Measurements from ENCODE around the gene MBNL3. TPM values are rescaled to one million over a fixed set of nuclear protein-coding genes. Genes with fewer than 3 reads are reported as not detected.

Gene MBNL3
- total and polyA plus RNA-seq, 9 of the 15 experiments (the other 6 are each of a cell fraction or from before 2014, with no cell fraction given), result under 0.01 to 0.25 (median 0.16) TPM

- TF ChIP-seq, protein P1, sequence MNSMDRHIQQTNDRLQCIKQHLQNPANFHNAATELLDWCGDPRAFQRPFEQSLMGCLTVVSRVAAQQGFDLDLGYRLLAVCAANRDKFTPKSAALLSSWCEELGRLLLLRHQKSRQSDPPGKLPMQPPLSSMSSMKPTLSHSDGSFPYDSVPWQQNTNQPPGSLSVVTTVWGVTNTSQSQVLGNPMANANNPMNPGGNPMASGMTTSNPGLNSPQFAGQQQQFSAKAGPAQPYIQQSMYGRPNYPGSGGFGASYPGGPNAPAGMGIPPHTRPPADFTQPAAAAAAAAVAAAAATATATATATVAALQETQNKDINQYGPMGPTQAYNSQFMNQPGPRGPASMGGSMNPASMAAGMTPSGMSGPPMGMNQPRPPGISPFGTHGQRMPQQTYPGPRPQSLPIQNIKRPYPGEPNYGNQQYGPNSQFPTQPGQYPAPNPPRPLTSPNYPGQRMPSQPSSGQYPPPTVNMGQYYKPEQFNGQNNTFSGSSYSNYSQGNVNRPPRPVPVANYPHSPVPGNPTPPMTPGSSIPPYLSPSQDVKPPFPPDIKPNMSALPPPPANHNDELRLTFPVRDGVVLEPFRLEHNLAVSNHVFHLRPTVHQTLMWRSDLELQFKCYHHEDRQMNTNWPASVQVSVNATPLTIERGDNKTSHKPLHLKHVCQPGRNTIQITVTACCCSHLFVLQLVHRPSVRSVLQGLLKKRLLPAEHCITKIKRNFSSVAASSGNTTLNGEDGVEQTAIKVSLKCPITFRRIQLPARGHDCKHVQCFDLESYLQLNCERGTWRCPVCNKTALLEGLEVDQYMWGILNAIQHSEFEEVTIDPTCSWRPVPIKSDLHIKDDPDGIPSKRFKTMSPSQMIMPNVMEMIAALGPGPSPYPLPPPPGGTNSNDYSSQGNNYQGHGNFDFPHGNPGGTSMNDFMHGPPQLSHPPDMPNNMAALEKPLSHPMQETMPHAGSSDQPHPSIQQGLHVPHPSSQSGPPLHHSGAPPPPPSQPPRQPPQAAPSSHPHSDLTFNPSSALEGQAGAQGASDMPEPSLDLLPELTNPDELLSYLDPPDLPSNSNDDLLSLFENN (IDR thresholded peaks at IDR 0.05; ENCODE audit: low read depth in 2 of 2, low read length in 2 of 2), result no peak
- no peak for TF ChIP-seq SIX5 (IDR thresholded peaks at IDR 0.05; ENCODE audit: borderline replicate concordance in 1 of 2, insufficient read depth in 1 of 2, low read depth in 1 of 2, low read length in 2 of 2)
- no peak for TF ChIP-seq CAMTA2 (CRISPR knock-in tag; conservative IDR thresholded peaks at IDR 0.05)
Observed at GRCh38 chrX:132532097-132532496, 43.3 kb upstream of the MBNL3 start (continued).

DNA sequence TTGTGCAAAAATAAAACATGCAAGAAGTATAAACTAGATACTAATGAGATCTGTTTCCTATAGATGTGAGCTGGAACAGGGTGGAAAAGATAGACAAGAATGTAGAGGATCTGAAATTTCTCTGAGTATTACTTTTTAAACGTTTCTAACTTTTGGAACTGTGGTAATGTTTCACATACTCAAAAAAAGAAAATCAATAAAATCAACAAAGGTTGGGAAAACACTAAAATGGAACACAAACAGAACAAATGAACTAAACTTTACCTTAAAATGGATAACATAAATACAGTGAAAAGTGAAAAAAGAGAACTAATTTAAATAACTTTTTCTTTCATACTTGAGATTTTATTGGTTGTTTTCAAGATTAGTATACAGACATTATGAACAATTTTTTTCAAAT is 32.0 kb upstream of the MBNL3 start:
- WGBS (ENCODE audit: insufficient coverage, low coverage, missing lambda C conversion rate), result 0% methylated on average over 1 of the region's 1 CpG
- intact Hi-C loops (cut with micrococcal nuclease), result no loop called here
- BruUV-seq (replicated peaks), result no TSS peak
- no peaks in the 10 kb centered on the region for H3K4me1 ChIP-seq (replicated peaks in 1 of 2; ENCODE audit: control insufficient read depth in 2 of 2, insufficient read depth in 2 of 2, low read length in 2 of 2)
- POLR2A ChIA-PET, result no interaction called here
- no peaks in the 10 kb centered on the region for H3K9me3 ChIP-seq (replicated peaks; ENCODE audit: control insufficient read depth, insufficient read depth, low read depth, low read length)
- H3K36me3 ChIP-seq (ENCODE audit: control insufficient read depth, insufficient read depth, low read length), result no peaks in the 10 kb centered on the region
- ATAC-seq (no peak), DNase-seq (ENCODE audit: extremely low read depth in 1 of 4, low spot score in 3 of 4) (no peak), FAIRE-seq (no peak)
- no peaks in the 10 kb centered on the region for H3K9me1 ChIP-seq (ENCODE audit: control insufficient read depth, insufficient read depth, low read length)
- no peaks in the 10 kb centered on the region for H3K27me3 ChIP-seq (ENCODE audit: control insufficient read depth in 2 of 2, insufficient read depth in 2 of 2, low read length in 2 of 2)
- H3K4me2 ChIP-seq (ENCODE audit: insufficient read depth, low read length), result no peak overlapping the region
- H3K9ac ChIP-seq (ENCODE audit: insufficient read depth in 1 of 2, low read depth in 2 of 2, low read length in 2 of 2), result no peak overlapping the region
- H3K4me3 ChIP-seq, result no peak overlapping the region
- H4K20me1 ChIP-seq (replicated peaks; ENCODE audit: control insufficient read depth, insufficient read depth, low read length), result no peaks in the 10 kb centered on the region
- H3K27ac ChIP-seq (ENCODE audit: extremely low read depth, low read depth, low read length), result no peak overlapping the region
- no peaks in the 10 kb centered on the region for H3K79me2 ChIP-seq (ENCODE audit: control insufficient read depth, insufficient read depth, low read length)
- CTCF ChIA-PET (ENCODE audit: low intra/inter-chr PET ratio), result no interaction called here
- in situ Hi-C loops (cut with MboI), result no loop called here
- no peak overlapping the region for H2AFZ ChIP-seq (ENCODE audit: low read depth, low read length)
- TF ChIP-seq CCAR2 (IDR thresholded peaks at IDR 0.05; ENCODE audit: low read depth, low read length) (no peak), FOXA3 (CRISPR knock-in tag; conservative IDR thresholded peaks at IDR 0.05 in 1 of 2, IDR thresholded peaks at IDR 0.05 in 1 of 2) (no peak), ZNF175 (CRISPR knock-in tag; IDR thresholded peaks at IDR 0.05; ENCODE audit: low read depth) (no peak), ATF3 (IDR thresholded peaks at IDR 0.05) (no peak), ATF3 (CRISPR knock-in tag; conservative IDR thresholded peaks at IDR 0.05) (no peak), ZNF280B (CRISPR knock-in tag; IDR thresholded peaks at IDR 0.05) (no peak), TAL1 (IDR thresholded peaks at IDR 0.05) (no peak), NR2F6 (CRISPR knock-in tag; IDR thresholded peaks at IDR 0.05) (no peak)
- TF ChIP-seq, protein P2, sequence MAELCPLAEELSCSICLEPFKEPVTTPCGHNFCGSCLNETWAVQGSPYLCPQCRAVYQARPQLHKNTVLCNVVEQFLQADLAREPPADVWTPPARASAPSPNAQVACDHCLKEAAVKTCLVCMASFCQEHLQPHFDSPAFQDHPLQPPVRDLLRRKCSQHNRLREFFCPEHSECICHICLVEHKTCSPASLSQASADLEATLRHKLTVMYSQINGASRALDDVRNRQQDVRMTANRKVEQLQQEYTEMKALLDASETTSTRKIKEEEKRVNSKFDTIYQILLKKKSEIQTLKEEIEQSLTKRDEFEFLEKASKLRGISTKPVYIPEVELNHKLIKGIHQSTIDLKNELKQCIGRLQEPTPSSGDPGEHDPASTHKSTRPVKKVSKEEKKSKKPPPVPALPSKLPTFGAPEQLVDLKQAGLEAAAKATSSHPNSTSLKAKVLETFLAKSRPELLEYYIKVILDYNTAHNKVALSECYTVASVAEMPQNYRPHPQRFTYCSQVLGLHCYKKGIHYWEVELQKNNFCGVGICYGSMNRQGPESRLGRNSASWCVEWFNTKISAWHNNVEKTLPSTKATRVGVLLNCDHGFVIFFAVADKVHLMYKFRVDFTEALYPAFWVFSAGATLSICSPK (IDR thresholded peaks at IDR 0.05; ENCODE audit: borderline replicate concordance), result no peak
